Neuronal stem cell (in vitro differentiated cells): Measurements from ENCODE around the gene P3H1.

Experiments used
- DNase-seq: peaks from one replicate; pipeline ENCODE4 v3.0.0-alpha.2; 2013; ENCODE audit warnings: low spot score
- H2AFZ ChIP-seq: one replicate; pipeline ENCODE4 v1.6.1; 2013; ENCODE audit warnings: mild to moderate bottlenecking, low read length, inconsistent platforms
- H2AK5ac ChIP-seq: 2 replicates; pipeline ENCODE4 v1.6.1; 2013; ENCODE audit warnings: low read depth, mild to moderate bottlenecking, inconsistent platforms, low read length, moderate library complexity, mixed read lengths
- H2BK120ac ChIP-seq: 2 replicates; pipeline ENCODE4 v1.6.1; 2013; ENCODE audit warnings: low read depth, mild to moderate bottlenecking, inconsistent platforms, low read length, moderate library complexity, mixed read lengths
- H2BK12ac ChIP-seq: one replicate; pipeline ENCODE4 v1.6.1; 2013; ENCODE audit warnings: low read length, inconsistent platforms
- H2BK15ac ChIP-seq: 2 replicates; pipeline ENCODE4 v1.6.1; 2013; ENCODE audit warnings: mild to moderate bottlenecking, low read length, inconsistent platforms, mixed read lengths
- H2BK5ac ChIP-seq: one replicate; pipeline ENCODE4 v1.6.1; 2013; ENCODE audit warnings: inconsistent platforms, mild to moderate bottlenecking, low read length, moderate library complexity
- H3K14ac ChIP-seq: one replicate; pipeline ENCODE4 v1.6.1; 2013; ENCODE audit warnings: low read length, inconsistent platforms
- H3K18ac ChIP-seq: 2 replicates; pipeline ENCODE4 v1.6.1; 2013; ENCODE audit warnings: low read length, inconsistent platforms
- H3K23ac ChIP-seq: 2 replicates; pipeline ENCODE4 v1.6.1; 2013; ENCODE audit warnings: low read depth, mild to moderate bottlenecking, mixed read lengths, low read length, inconsistent platforms; ENCODE audit not compliant: poor library complexity
- H3K27ac ChIP-seq: replicated peaks from 3 replicates; pipeline ENCODE4 v1.5.1; 2013; ENCODE audit warnings: low read length, inconsistent platforms
- H3K27me3 ChIP-seq, 3 experiments: 2 replicates each; pipeline ENCODE4 v1.6.1; 2013; ENCODE audit warnings: low read length in 3 of 3, mild to moderate bottlenecking in 2 of 3, inconsistent platforms in 1 of 3, low read depth in 1 of 3, mixed read lengths in 1 of 3, moderate library complexity in 1 of 3; ENCODE audit not compliant: control insufficient read depth in 3 of 3, insufficient read depth in 3 of 3
- H3K36me3 ChIP-seq, 2 donors: replicated peaks in 1 of 2; 2 replicates each; pipeline ENCODE4 v1.6.1; 2013; ENCODE audit warnings: low read length in 2 of 2; ENCODE audit not compliant: control insufficient read depth in 2 of 2, insufficient read depth in 2 of 2
- H3K4ac ChIP-seq: 2 replicates; pipeline ENCODE4 v1.6.1; 2013; ENCODE audit warnings: inconsistent platforms, mild to moderate bottlenecking, low read length, moderate library complexity
- H3K4me1 ChIP-seq, 2 donors: 1 replicate in 1 of 2; 2 replicates in 1 of 2; pipeline ENCODE4 v1.6.1; 2013; ENCODE audit warnings: low read length in 2 of 2, low read depth in 1 of 2; ENCODE audit not compliant: control insufficient read depth in 2 of 2, insufficient read depth in 1 of 2
- H3K4me2 ChIP-seq: one replicate; pipeline ENCODE4 v1.6.1; 2013; ENCODE audit warnings: mild to moderate bottlenecking, low read length, inconsistent platforms; ENCODE audit not compliant: insufficient read depth, poor library complexity, severe bottlenecking
- H3K4me3 ChIP-seq, 2 donors: 2 replicates each; pipeline ENCODE4 v1.5.1; 2013; ENCODE audit warnings: low read length in 2 of 2, mild to moderate bottlenecking in 2 of 2, inconsistent platforms in 1 of 2, moderate library complexity in 1 of 2
- H3K79me1 ChIP-seq: one replicate; pipeline ENCODE4 v1.6.1; 2013; ENCODE audit warnings: low read depth, mild to moderate bottlenecking, inconsistent platforms, low read length, moderate library complexity
- H3K9ac ChIP-seq: one replicate; pipeline ENCODE4 v1.6.1; 2013; ENCODE audit warnings: mild to moderate bottlenecking, low read depth, low read length, inconsistent platforms; ENCODE audit not compliant: poor library complexity
- H3K9me3 ChIP-seq, 2 donors: replicated peaks in 1 of 2; 2 replicates each; pipeline versions ENCODE3 to v1.6.1; 2013; ENCODE audit warnings: low read length in 2 of 2, mild to moderate bottlenecking in 2 of 2, inconsistent platforms in 1 of 2, low read depth in 1 of 2, mixed read lengths in 1 of 2, moderate library complexity in 1 of 2; ENCODE audit not compliant: control insufficient read depth in 2 of 2, insufficient read depth in 1 of 2
- H4K8ac ChIP-seq: one replicate; pipeline ENCODE4 v1.6.1; 2013; ENCODE audit warnings: low read depth, mild to moderate bottlenecking, inconsistent platforms, low read length, moderate library complexity
- H4K91ac ChIP-seq: one replicate; pipeline ENCODE4 v1.6.1; 2013; ENCODE audit warnings: low read length, low read depth, mild to moderate bottlenecking, inconsistent platforms; ENCODE audit not compliant: poor library complexity
- WGBS, 2 donors: extraction: QIAGEN DNeasy Blood & Tissue Kit; methylation state at CpG; one replicate each; pipeline ENCODE4 v1.1.7; 2013; ENCODE audit warnings: missing lambda C conversion rate in 2 of 2, mixed read lengths in 1 of 2; ENCODE audit not compliant: insufficient read length in 2 of 2, insufficient replicate concordance in 1 of 2; ENCODE audit errors: extremely low coverage in 2 of 2; 5-methylcytosine and 5-hydroxymethylcytosine counted together

The P3H1 gene

GRCh38 chr1:42774928-42775526 is 8.2 kb upstream of the P3H1 start:
- Histone ChIP-seq H2BK120ac (no peak overlapping the region), H2AFZ (no peak overlapping the region), H3K14ac (no peak overlapping the region), H3K9me3 (no peaks in the 10 kb centered on the region), H2BK15ac (no peak overlapping the region), H2BK12ac (no peak overlapping the region), H3K9ac (no peak overlapping the region), H3K23ac (no peak overlapping the region), H3K18ac (no peak overlapping the region), H4K8ac (no peak overlapping the region), H3K4me3 (no peak overlapping the region), H3K27me3 (no peaks in the 10 kb centered on the region), H2AK5ac (no peak overlapping the region), H3K79me1 (no peaks in the 10 kb centered on the region), H4K91ac (no peak overlapping the region), H3K36me3 (peaks cover 13 to 92% of the 10 kb centered on the region in 2 donors), H3K4me1 (no peaks in the 10 kb centered on the region), H3K27ac (no peak overlapping the region), H2BK5ac (no peak overlapping the region), H3K4ac (no peak overlapping the region), H3K4me2 (no peak overlapping the region)
- no CpG with 5 or more reads among the region's 5 CpGs for WGBS, 2 donors
- DNase-seq = no peak

- no peak overlapping the region for H2BK120ac ChIP-seq
- H3K79me1 ChIP-seq = no peaks in the 10 kb centered on the region
- H3K27me3 ChIP-seq = no peaks in the 10 kb centered on the region
- H3K27ac ChIP-seq = no peak overlapping the region
- no peak overlapping the region for H3K23ac ChIP-seq
- H2BK5ac ChIP-seq = no peak overlapping the region
- no peak overlapping the region for H2BK15ac ChIP-seq
- no peak overlapping the region for H2AK5ac ChIP-seq
- H3K18ac ChIP-seq = no peak overlapping the region
- H3K4me2 ChIP-seq = no peak overlapping the region
- H3K4ac ChIP-seq = no peak overlapping the region
- H3K4me3 ChIP-seq = no peak overlapping the region
- H2AFZ ChIP-seq = no peak overlapping the region
- no peak overlapping the region for H3K9ac ChIP-seq
- H3K9me3 ChIP-seq = no peaks in the 10 kb centered on the region
- no CpG with 5 or more reads among the region's 2 CpGs for WGBS, 2 donors
- no peak overlapping the region for H4K91ac ChIP-seq
- peaks cover 13 to 89% of the 10 kb centered on the region in 2 donors for H3K36me3 ChIP-seq
- no peaks in the 10 kb centered on the region for H3K4me1 ChIP-seq
- DNase-seq = no peak
- H3K14ac ChIP-seq = no peak overlapping the region
- H2BK12ac ChIP-seq = no peak overlapping the region
- H4K8ac ChIP-seq = no peak overlapping the region
Measured at GRCh38 chr1:42773420-42773819, 6.6 kb upstream of the P3H1 start.

- no peak overlapping the region for H3K4ac ChIP-seq
- no peak for DNase-seq
- no peak overlapping the region for H3K9ac ChIP-seq
- no peak overlapping the region for H2BK120ac ChIP-seq
- no peak overlapping the region for H3K4me3 ChIP-seq
- H2BK15ac ChIP-seq = no peak overlapping the region
- no peak overlapping the region for H3K4me2 ChIP-seq
- no peak overlapping the region for H3K23ac ChIP-seq
- no peak overlapping the region for H3K27ac ChIP-seq
- no CpG with 5 or more reads among the region's 3 CpGs for WGBS, 2 donors
- H3K9me3 ChIP-seq = no peaks in the 10 kb centered on the region
- no peak overlapping the region for H2BK12ac ChIP-seq
- no peak overlapping the region for H3K18ac ChIP-seq
- no peaks in the 10 kb centered on the region for H3K27me3 ChIP-seq
- H3K36me3 ChIP-seq = peaks cover 1 to 55% of the 10 kb centered on the region in 2 donors
- H3K4me1 ChIP-seq = peaks cover 1 to 3% of the 10 kb centered on the region in 2 donors
- no peak overlapping the region for H4K8ac ChIP-seq
- H2BK5ac ChIP-seq = no peak overlapping the region
- H2AFZ ChIP-seq = no peak overlapping the region
- no peak overlapping the region for H2AK5ac ChIP-seq
- no peak overlapping the region for H3K14ac ChIP-seq
- H4K91ac ChIP-seq = no peak overlapping the region
- H3K79me1 ChIP-seq = peaks cover 3% of the 10 kb centered on the region
Measured at GRCh38 chr1:42769811-42770210, 3.0 kb upstream of the P3H1 start.

- no peak overlapping the region for H2BK15ac ChIP-seq
- H3K23ac ChIP-seq = no peak overlapping the region
- no peak overlapping the region for H3K14ac ChIP-seq
- H2AFZ ChIP-seq = no peak overlapping the region
- peaks cover 5% of the 10 kb centered on the region for H3K79me1 ChIP-seq
- H2BK120ac ChIP-seq = no peak overlapping the region
- peak overlapping the region; percentile 50 for H3K4me2 ChIP-seq
- DNase-seq = no peak
- H3K9me3 ChIP-seq = no peaks in the 10 kb centered on the region
- H2BK12ac ChIP-seq = no peak overlapping the region
- no peak overlapping the region for H4K8ac ChIP-seq
- H3K4me1 ChIP-seq = peaks cover 4 to 5% of the 10 kb centered on the region in 2 donors
- no peaks in the 10 kb centered on the region for H3K27me3 ChIP-seq
- WGBS, 2 donors = no CpG with 5 or more reads among the region's 2 CpGs
- peaks cover 1 to 39% of the 10 kb centered on the region in 2 donors for H3K36me3 ChIP-seq
- H4K91ac ChIP-seq = no peak overlapping the region
- H3K18ac ChIP-seq = no peak overlapping the region
- H3K9ac ChIP-seq = no peak overlapping the region
- no peak overlapping the region for H2AK5ac ChIP-seq
- no peak overlapping the region for H3K4ac ChIP-seq
- H3K4me3 ChIP-seq = peak overlapping the region in 1 of 2 donors; percentile 96
- H3K27ac ChIP-seq = no peak overlapping the region
- H2BK5ac ChIP-seq = no peak overlapping the region
Measured at GRCh38 chr1:42768172-42768571, 1.3 kb upstream of the P3H1 start.
